ACC112 (cell line): ENCODE measurements around the gene RAB3B.

ENCODE experiments used
- H2AFZ ChIP-seq: fragments of 200-600 bp; sonication (generic); one replicate; pipeline ENCODE4 v1.6.0; 2017; ENCODE audit warnings: antibody characterized with exemption, low read length; ENCODE audit not compliant: unreplicated experiment
- H3K27ac ChIP-seq: fragments of 200-600 bp; sonication (generic); 2 replicates; pipeline ENCODE4 v1.5.1; 2014; ENCODE audit warnings: low read depth, mild to moderate bottlenecking, antibody characterized with exemption, low read length, moderate library complexity
- H3K27me3 ChIP-seq: fragments of 200-600 bp; sonication (generic); 2 replicates; pipeline ENCODE4 v1.6.1; 2014; ENCODE audit warnings: mild to moderate bottlenecking, antibody characterized with exemption, low read length, moderate library complexity, mixed read lengths; ENCODE audit not compliant: insufficient read depth
- H3K36me3 ChIP-seq: fragments of 200-600 bp; sonication (generic); 2 replicates; pipeline ENCODE4 v1.6.1; 2016; ENCODE audit warnings: mild to moderate bottlenecking, antibody characterized with exemption, low read length, moderate library complexity, mixed read lengths; ENCODE audit not compliant: insufficient read depth
- H3K4me1 ChIP-seq: fragments of 200-600 bp; sonication (generic); one replicate; pipeline ENCODE4 v1.6.1; 2016; ENCODE audit warnings: low read length, mixed read lengths; ENCODE audit not compliant: insufficient read depth, unreplicated experiment, control insufficient read depth
- H3K4me3 ChIP-seq: fragments of 200-600 bp; sonication (generic); 2 replicates; pipeline ENCODE4 v1.5.1; 2014; ENCODE audit warnings: mild to moderate bottlenecking, low read depth, low read length
- H3K79me2 ChIP-seq: fragments of 200-600 bp; sonication (generic); one replicate; pipeline ENCODE4 v1.6.0; 2016; ENCODE audit warnings: low read length; ENCODE audit not compliant: control insufficient read depth, unreplicated experiment, insufficient read depth

RAB3B gene

DNA sequence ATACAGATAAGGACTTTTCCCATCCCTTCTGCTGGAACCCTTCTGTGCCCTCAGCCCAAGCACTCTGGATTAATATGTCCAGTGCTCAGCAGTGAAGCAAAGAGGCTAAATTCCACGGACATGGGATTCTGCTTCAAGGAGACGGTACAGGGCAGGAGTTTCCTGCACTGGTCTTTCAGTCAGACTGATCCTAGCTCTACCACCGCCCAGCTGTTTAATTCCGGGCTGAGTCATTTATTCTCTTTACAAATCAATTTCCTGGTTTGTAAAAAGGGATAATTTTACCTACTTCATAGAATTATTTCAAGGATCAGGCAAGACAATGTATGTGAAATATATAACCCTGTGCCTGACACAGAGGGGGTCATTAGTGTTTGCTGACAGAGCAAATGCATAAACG lies 70.4 kb downstream of the RAB3B start:
- Histone ChIP-seq H3K79me2 (no peaks in the 10 kb centered on the region), H3K27me3 (no peaks in the 10 kb centered on the region), H3K36me3 (no peaks in the 10 kb centered on the region), H3K4me3 (no peak overlapping the region), H3K27ac (no peak overlapping the region), H3K4me1 (peaks cover 25% of the 10 kb centered on the region), H2AFZ (no peak overlapping the region)

DNA sequence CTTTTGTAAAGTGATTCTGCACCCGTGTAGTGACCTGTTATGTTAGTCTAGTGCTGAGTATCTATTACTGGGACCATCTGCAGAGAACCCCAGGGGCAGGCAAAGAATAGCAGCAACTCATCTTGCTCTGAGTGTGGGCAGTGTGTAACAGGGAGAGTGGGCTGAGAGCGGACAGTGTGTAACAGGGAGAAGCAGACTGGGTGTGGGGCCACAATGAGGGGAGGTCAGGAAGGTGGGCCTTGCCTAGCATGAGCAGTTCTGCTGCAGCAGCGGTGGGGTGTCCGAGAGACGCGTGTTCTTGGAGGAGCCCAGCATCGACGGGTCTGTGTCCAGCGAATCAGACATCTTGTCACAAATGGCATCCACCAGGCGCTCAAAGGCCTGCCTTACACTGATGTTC lies 70.8 kb downstream of the RAB3B start:
- H3K27me3 ChIP-seq, result no peaks in the 10 kb centered on the region
- no peak overlapping the region for H3K4me3 ChIP-seq
- H3K27ac ChIP-seq, result no peak overlapping the region
- peaks cover 21% of the 10 kb centered on the region for H3K4me1 ChIP-seq
- H3K36me3 ChIP-seq, result no peaks in the 10 kb centered on the region
- no peak overlapping the region for H2AFZ ChIP-seq
- no peaks in the 10 kb centered on the region for H3K79me2 ChIP-seq

DNA sequence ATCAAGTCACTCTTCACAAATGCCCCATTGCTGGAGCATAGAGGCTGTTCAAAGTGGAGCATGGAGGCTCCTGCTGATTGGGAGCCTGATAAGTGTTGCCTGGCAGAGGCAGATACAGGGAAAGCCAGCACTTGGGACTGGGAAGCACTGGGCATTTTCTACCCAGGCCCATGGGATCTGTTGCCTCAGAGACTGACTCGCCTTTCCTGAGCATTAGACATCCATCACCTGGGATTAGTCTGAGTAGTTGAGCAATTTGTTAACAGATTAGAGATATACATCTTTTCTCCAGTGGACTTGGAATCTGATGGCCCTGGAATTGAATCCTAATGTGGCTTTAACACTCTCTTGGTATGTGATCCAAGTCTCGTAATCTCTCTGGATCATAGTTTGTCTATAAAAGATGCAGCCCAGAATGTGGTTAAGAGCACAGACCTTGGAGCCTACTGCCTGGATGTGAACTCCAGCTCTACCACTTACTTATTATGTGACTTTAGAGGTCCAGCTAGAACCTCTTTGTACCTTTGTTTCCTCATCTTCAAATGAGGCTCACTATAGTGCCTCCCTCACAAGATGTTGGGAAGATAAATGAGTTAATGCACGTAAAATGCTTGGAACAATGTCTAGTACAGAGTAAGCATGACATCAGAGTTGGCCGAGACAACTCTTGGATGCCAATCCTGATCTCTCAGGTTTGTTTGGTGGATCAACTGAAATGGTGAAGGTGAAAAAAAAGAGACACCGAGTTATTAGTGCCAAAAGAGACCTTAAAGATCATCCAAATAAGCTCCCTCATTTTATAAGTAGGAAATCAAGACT lies 73.7 kb downstream of the RAB3B start:
- Histone ChIP-seq H3K27me3 (no peaks in the 10 kb centered on the region), H3K27ac (peak overlapping the region; percentile 39), H3K36me3 (no peaks in the 10 kb centered on the region), H3K4me3 (no peak overlapping the region), H3K4me1 (peaks cover 11% of the 10 kb centered on the region), H3K79me2 (no peaks in the 10 kb centered on the region), H2AFZ (no peak overlapping the region)

DNA sequence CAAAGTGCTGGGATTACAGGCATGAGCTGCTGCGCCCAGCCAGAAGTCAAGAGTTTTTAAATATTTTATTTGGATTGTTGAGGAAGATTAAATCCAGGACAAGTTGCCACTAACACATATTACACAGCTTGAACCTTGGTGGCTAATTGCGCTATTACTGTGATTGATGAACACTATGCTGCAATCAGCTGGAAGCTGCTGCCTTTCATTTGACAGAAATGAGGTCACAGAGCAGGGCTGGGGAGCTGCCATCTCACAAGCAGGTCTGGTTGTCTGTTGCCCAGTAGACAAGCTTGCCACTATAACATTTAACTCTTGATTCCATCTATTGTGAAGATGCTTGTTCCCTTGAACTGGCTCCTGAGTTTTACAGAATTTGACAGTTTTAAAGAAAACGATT lies 74.5 kb downstream of the RAB3B start:
- H2AFZ ChIP-seq, result no peak overlapping the region
- no peak overlapping the region for H3K4me3 ChIP-seq
- H3K79me2 ChIP-seq, result no peaks in the 10 kb centered on the region
- no peaks in the 10 kb centered on the region for H3K36me3 ChIP-seq
- no peaks in the 10 kb centered on the region for H3K27me3 ChIP-seq
- H3K4me1 ChIP-seq, result peaks cover 11% of the 10 kb centered on the region
- no peak overlapping the region for H3K27ac ChIP-seq

DNA sequence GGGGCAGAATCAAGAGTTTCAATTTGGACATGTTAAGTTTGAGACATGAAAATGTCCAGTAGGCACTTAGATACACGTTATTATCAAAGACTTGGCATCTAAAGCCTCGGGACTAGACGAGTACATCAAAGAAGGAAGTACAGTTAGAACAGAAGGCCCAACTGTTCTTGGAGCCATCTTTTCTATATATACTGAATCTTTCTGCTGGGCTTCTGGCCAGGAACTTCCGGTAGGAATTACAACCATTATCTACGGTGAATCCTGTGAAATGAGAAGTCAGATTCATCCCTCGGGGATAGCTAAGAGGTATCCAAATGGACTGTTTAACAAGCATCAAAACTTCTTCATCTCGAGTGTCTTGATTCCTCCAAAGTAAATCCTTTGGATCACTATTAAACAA lies 77.6 kb downstream of the RAB3B start:
- no peak overlapping the region for H3K27ac ChIP-seq
- no peak overlapping the region for H3K4me3 ChIP-seq

DNA sequence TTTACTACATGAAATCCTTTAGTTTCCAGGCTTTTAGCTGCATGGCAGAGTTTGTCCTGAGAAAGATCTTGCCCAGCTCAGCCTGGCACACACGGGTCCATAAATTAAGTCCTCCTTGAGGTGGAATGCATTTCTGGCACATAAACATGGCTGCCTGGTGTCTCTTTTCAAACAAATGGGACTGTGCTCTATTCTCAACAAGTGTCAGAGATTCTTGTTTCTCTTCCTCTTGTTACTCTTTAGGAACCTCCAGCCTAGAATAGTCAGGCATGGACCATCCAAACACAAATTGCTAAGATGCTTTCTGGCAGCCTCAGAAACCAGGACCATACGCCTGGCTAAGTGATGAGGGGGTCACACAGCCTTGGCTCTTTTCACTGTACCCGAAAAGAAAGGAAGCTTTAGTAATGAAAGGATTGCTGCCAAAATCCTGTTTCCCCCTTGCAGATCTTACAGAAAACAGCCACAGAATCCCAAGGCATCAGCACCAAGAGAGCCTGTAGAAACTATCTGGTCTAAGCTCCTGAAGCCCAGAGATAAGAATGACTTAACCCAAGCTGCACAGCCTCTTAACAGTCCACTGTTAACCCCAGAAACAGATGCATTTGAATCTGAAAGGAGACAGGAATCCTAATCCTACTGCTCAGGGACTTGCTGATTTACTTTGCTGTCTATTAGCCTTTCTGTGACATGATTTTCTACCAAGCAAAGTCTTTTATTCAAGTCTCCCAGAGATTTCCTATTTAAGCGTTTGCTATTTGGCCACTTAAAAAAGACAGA lies 80.1 kb downstream of the RAB3B start:
- no peak overlapping the region for H2AFZ ChIP-seq
- H3K4me3 ChIP-seq, result no peak overlapping the region
- no peak overlapping the region for H3K27ac ChIP-seq
- no peaks in the 10 kb centered on the region for H3K79me2 ChIP-seq
- H3K4me1 ChIP-seq, result peaks cover 6% of the 10 kb centered on the region
- no peaks in the 10 kb centered on the region for H3K27me3 ChIP-seq
- H3K36me3 ChIP-seq, result no peaks in the 10 kb centered on the region

More for the DNA sequence above, 77.6 kb downstream of the RAB3B start:
- Histone ChIP-seq H3K79me2 (no peaks in the 10 kb centered on the region), H2AFZ (no peak overlapping the region), H3K36me3 (no peaks in the 10 kb centered on the region), H3K27me3 (no peaks in the 10 kb centered on the region), H3K4me1 (peaks cover 11% of the 10 kb centered on the region)

DNA sequence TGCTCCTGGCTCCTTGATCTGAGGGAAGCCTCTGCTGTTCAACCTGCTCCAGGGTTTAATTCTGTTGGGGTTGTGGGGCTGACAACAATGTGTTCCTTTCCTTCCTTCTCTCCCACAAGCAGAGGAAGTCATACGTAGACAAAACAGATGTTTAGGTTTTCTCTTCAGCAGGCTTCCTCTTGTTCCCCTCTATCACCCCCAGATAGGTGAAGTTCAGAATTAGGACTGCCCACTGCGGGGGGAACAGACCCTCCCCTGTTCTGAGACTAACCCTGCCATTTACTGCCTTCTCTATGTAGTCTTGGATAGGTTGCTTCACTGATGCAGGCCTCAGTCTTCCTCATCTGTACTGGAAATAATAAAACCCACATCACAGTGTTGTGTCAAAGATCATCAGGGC lies 82.0 kb downstream of the RAB3B start:
- Histone ChIP-seq H3K4me3 (no peak overlapping the region), H3K79me2 (no peaks in the 10 kb centered on the region), H2AFZ (no peak overlapping the region), H3K27me3 (no peaks in the 10 kb centered on the region), H3K4me1 (peaks cover 6% of the 10 kb centered on the region), H3K27ac (no peak overlapping the region), H3K36me3 (no peaks in the 10 kb centered on the region)

DNA sequence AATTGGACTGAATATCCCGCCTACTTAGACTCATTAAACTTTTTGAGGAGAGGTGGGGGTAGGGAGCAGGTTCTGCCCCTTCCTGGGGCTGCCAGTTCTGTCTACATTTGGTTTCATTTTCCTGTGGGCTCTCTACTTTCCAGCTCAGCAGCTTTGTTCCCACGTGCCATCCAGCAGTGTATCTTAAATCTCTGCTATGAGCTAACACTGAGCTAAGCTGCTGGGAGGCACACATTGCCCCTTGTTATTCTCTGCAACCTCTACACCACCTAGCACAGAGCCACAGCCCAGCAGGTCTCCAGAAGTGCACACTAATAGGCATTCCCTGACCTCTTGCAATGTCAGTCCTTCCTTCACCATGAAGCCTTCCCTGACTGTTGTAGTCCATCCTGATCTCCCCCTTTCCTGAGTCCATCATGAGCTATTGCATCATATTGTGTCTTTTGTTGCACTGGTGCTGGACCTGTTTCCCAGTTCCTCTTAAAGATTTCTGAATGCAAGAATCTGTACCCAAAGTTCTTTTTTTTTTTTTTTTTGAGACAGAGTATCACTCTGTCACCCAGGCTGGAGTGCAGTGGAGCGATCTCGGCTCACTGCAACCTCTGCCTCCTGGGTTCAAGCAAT lies 83.3 kb downstream of the RAB3B start:
- no peaks in the 10 kb centered on the region for H3K79me2 ChIP-seq
- peaks cover 6% of the 10 kb centered on the region for H3K4me1 ChIP-seq
- H3K27me3 ChIP-seq, result no peaks in the 10 kb centered on the region
- no peak overlapping the region for H2AFZ ChIP-seq
- no peaks in the 10 kb centered on the region for H3K36me3 ChIP-seq
- H3K27ac ChIP-seq, result no peak overlapping the region
- no peak overlapping the region for H3K4me3 ChIP-seq

DNA sequence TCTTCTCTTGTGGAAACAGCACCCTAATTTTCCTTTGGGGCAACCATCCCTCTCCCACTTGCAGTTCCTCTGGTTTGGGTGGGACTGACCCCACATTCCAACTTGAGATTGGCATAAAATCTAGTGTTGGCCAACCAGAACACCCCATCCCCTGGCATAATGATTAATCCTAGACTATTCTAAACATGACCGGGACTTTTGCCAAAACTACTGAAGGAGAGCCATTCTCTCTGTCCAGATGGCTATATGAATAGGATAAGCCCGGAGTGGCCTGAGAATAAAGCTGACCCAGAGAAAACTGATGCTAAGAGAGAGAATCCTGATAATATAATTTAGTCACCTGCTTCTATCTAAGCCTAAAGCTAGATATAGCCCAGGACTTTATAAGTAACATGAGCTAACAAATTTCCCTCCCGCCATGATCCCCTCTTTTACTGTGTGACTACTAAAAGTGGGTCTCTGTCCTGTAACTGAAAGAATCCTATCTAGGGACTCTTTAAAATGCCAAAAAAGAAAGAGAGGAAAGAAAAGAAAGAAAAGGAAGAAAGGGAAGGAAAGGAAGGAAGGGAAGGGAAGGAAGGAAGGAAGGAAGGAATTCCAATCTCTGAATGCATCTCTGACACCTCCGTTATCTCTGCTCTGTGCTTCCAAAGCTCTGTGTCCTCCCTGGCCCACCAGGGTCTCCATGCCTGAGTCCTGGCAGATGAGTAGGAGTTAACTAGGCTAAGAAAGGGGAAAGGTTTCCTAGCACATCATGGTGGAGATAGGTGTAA lies 84.0 kb downstream of the RAB3B start:
- Histone ChIP-seq H3K79me2 (no peaks in the 10 kb centered on the region), H3K4me3 (no peak overlapping the region), H3K36me3 (no peaks in the 10 kb centered on the region), H3K4me1 (peaks cover 6% of the 10 kb centered on the region), H3K27ac (no peak overlapping the region), H2AFZ (no peak overlapping the region), H3K27me3 (no peaks in the 10 kb centered on the region)

DNA sequence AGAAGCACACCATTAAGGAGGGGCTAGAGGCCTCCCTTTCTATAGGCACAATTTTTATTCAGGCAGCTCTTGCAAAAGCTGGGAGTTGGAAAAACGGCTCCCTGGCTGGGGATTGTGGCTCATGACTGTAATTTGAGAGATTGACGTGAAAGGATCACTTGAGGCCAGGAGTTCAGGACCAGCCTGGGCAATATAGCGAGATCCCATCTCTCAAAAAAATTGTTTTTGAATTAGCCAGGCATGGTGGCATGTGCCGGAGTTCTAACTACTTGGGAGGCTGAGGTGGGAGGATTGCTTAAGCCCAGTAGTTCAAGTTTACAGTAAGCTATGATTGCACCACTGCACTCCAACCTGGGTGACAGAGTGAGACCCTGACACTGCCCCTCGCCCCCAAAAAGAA lies 88.0 kb downstream of the RAB3B start:
- Histone ChIP-seq H2AFZ (no peak overlapping the region), H3K27ac (no peak overlapping the region), H3K79me2 (no peaks in the 10 kb centered on the region), H3K4me3 (no peak overlapping the region), H3K36me3 (no peaks in the 10 kb centered on the region), H3K4me1 (peaks cover 26% of the 10 kb centered on the region), H3K27me3 (no peaks in the 10 kb centered on the region)
